ENCODE results near the gene PAX3.
A peak's percentile ranks its signal among the peaks of the same experiment; 100 is the strongest.

PAX3 gene

GRCh38 chr2:222333397-222333796 is 34.6 kb upstream of the PAX3 start:
- no peak for DNase-seq (ENCODE audit: low read depth in 1 of 2, low spot score in 1 of 2)
- TF ChIP-seq REST (IDR thresholded peaks at IDR 0.05; ENCODE audit: insufficient replicate concordance, low read depth) (no peak), POLR2AphosphoS5 (IDR thresholded peaks at IDR 0.05; ENCODE audit: low read depth) (no peak), SPI1 (IDR thresholded peaks at IDR 0.05; ENCODE audit: borderline replicate concordance, low read depth) (no peak), GABPA (IDR thresholded peaks at IDR 0.05; ENCODE audit: low read depth) (no peak)
- TF ChIP-seq, protein P1, sequence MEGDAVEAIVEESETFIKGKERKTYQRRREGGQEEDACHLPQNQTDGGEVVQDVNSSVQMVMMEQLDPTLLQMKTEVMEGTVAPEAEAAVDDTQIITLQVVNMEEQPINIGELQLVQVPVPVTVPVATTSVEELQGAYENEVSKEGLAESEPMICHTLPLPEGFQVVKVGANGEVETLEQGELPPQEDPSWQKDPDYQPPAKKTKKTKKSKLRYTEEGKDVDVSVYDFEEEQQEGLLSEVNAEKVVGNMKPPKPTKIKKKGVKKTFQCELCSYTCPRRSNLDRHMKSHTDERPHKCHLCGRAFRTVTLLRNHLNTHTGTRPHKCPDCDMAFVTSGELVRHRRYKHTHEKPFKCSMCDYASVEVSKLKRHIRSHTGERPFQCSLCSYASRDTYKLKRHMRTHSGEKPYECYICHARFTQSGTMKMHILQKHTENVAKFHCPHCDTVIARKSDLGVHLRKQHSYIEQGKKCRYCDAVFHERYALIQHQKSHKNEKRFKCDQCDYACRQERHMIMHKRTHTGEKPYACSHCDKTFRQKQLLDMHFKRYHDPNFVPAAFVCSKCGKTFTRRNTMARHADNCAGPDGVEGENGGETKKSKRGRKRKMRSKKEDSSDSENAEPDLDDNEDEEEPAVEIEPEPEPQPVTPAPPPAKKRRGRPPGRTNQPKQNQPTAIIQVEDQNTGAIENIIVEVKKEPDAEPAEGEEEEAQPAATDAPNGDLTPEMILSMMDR (IDR thresholded peaks at IDR 0.05; ENCODE audit: insufficient read depth, low read length): no peak
- Histone ChIP-seq H3K27me3 (ENCODE audit: insufficient read depth, poor library complexity, severe bottlenecking) (no peaks in the 10 kb centered on the region), H3K27ac (replicated peaks) (no peak overlapping the region), H3K4me3 (replicated peaks; ENCODE audit: insufficient read depth, low read length) (no peak overlapping the region)

GRCh38 chr2:222332116-222332515 is 33.3 kb upstream of the PAX3 start:
- H3K4me3 ChIP-seq (replicated peaks; ENCODE audit: insufficient read depth, low read length): no peak overlapping the region
- no peaks in the 10 kb centered on the region for H3K27me3 ChIP-seq (ENCODE audit: insufficient read depth, poor library complexity, severe bottlenecking)
- DNase-seq (ENCODE audit: low read depth in 1 of 2, low spot score in 1 of 2): peak in 1 of 2 experiments; percentile 42
- TF ChIP-seq REST (IDR thresholded peaks at IDR 0.05; ENCODE audit: insufficient replicate concordance, low read depth) (no peak), SPI1 (IDR thresholded peaks at IDR 0.05; ENCODE audit: borderline replicate concordance, low read depth) (peak; percentile 17; the same call in 1 of the 2 replicates)
- no peak overlapping the region for H3K27ac ChIP-seq (replicated peaks)

- Histone ChIP-seq H3K27me3 (ENCODE audit: insufficient read depth, poor library complexity, severe bottlenecking) (no peaks in the 10 kb centered on the region), H3K4me3 (replicated peaks; ENCODE audit: insufficient read depth, low read length) (no peak overlapping the region), H3K27ac (replicated peaks) (no peak overlapping the region)
- no peak for DNase-seq (ENCODE audit: low read depth in 1 of 2, low spot score in 1 of 2)
- TF ChIP-seq SPI1 (IDR thresholded peaks at IDR 0.05; ENCODE audit: borderline replicate concordance, low read depth) (no peak), POLR2AphosphoS5 (IDR thresholded peaks at IDR 0.05; ENCODE audit: low read depth) (no peak), REST (IDR thresholded peaks at IDR 0.05; ENCODE audit: insufficient replicate concordance, low read depth) (no peak), GABPA (IDR thresholded peaks at IDR 0.05; ENCODE audit: low read depth) (no peak)
- TF ChIP-seq, protein P1 (IDR thresholded peaks at IDR 0.05; ENCODE audit: insufficient read depth, low read length): no peak
Observed at GRCh38 chr2:222330910-222331309, 32.1 kb upstream of the PAX3 start.
